ENCODE results near the gene CGNL1.
A peak's percentile ranks its signal among the peaks of the same experiment; 100 is the strongest.

Gene CGNL1

DNA sequence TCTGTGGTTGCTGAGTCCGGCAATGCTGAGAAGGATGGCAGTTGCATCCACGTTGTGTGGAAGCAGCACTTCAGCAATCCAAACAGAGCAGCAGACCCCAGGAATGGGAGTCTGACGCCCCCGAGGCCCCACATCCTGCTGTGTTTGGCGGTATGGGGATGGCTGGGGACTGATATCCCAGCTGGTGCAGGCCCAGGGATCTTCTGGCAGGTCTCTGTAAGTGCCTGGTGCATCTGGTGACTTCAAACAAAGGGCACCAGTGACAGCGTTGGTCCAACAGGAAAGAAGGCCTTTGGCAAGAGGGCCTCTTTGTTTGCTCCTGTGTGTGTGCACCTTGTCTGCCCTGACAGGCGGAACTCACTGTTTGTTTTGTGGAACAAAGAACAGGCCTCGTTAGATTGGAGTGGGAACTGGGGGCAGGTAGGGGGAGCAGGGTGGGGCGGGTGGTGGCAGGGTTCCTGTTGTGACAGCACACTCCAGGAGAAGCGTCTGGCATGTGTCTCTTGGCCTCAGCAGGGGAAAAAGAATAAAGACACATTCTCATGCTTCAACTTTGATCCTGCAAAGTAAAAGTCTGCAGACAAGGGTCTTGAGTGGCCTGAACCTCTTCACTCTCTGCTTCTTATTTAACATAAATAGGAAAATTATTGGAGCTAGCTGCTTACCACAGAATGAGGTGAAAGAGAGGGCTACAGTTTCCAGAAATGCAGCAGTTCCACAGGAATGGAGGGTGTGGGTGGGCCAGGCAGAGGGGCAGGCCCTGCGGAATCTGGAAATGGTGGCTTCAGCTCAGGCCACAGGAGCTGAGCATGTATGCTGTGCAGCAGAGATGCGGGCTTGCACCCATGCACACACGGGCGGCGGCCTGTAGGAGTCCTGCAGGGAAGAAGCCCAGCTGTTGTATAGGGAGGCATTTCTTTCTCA, 120.9 kb downstream of the CGNL1 start:
- peak; percentile 83 for DNase-seq (ENCODE audit: low read depth, low spot score)

DNA sequence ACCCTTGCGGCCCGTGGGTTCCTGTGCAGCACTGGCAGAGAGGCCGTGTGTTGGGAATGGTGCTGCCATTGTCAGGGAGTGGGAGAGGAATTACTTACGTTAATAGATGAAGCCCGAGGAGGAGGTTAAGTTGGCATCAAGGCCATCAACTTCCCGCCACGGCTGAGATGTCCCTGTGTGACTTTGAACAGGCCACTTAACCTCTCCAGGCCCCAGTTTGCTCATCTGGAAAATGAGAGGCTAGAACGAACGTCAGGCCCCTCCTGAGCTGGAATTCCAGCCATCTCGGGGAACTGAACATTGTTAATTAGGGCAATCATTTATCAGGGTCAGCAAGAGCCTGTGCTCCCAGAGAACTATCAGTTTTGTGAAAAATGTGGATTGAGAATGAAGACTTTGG, 124.0 kb downstream of the CGNL1 start:
- DNase-seq (ENCODE audit: low read depth, low spot score), result no peak

- no peak for DNase-seq (ENCODE audit: low read depth, low spot score)
Observed at GRCh38 chr15:57500979-57501576, 124.8 kb downstream of the CGNL1 start.

DNA sequence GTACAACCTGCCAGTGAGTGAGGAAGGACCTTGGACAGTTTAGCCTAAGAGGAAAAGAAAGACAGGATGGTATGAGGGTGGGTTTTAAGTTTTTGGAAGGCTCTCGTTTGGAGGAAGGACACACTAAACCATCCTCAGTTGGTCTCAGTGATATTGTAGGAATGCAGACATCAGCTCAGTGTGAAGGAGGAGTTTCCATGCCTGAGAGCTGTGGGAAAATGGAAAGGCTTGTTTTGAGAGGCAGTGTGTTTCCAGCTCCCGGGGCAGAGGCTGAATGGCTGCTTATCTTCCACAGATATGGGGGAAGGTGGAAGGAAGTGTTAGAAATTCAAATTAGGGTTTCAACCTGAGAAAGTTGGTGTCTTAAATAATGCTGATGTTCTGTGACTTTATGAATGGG, 125.8 kb downstream of the CGNL1 start:
- no peak for DNase-seq (ENCODE audit: low read depth, low spot score)

DNA sequence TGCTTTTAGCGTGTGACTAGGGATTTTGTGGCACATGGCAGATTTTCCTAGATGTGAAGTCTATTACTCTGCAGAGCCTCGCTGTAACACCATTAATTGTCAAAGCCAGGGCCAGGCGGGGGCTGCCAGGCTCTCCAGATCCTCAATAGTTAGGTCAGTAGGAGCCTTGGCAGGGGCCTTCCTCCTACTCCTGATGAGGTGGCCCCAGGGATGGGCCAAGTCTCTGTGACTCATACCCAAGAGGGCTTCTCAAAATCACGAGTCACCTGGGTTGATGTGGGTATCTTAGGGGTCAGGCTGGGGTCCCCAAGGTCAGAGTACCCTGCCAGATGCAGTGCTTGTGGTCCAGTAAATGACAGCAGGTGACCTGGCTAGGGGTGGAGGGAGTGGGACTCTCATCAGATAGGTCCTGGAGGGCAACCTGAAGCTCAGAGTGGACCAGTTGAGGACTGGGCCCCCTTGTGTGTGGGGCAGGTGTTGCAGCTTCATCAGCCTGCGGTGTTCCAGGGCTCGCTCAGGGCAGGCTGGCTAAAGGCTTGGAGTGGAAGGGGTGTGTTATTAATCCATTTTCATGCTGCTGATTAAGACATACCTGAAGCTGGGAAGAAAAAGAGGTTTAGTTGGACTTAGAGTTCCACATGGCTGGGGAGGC, 126.9 kb downstream of the CGNL1 start:
- DNase-seq (ENCODE audit: low read depth, low spot score), result peak; percentile 52

DNA sequence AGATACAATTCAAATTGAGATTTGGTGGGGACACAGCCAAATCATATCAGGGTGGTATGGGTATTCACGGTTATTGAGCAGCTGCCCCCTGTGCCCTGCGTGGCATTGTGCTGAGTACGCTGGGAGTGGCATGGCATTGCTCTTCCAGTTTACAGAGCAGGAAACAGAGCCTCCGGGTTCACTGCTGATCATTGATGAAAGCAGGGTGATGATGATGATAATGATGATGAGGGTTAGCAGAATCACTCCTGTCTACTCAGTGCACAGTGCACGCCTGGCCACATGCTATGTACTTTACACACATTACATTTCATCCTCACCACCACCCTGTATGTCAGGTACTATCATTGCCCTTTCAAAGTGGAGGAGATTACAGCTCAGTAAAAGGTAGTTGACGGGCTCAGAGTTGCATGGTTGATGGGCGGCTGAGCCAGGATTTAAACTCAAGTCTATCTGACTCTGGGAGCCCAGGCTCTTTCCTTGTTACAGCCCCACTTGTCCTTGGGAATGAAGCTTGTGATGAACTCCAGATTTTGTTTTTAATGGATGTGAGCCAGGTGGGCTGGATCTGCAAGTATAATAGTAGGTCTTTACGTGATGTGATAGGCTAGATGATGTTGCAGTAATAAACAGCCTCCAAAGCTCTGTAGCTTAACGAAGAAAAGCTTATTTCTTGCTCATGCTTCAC, 127.8 kb downstream of the CGNL1 start:
- DNase-seq (ENCODE audit: low read depth, low spot score), result no peak

DNA sequence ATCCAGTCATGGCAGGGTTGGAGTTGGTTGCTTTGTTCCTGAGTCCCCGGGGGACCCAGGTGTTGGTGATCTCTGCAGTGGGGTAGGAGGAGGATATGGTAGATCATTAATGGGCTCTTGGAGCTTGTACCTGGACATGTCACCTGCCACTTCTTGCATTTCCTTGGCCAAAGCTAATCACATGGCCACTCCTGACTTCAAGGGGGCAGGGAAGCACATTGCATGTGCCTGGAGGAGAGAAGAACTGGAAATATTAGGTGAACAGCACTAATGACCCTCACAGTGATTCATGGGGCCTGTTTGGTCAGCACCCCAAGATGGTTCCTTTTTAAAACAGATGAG, 128.3 kb downstream of the CGNL1 start:
- DNase-seq (ENCODE audit: low read depth, low spot score), result no peak

DNA sequence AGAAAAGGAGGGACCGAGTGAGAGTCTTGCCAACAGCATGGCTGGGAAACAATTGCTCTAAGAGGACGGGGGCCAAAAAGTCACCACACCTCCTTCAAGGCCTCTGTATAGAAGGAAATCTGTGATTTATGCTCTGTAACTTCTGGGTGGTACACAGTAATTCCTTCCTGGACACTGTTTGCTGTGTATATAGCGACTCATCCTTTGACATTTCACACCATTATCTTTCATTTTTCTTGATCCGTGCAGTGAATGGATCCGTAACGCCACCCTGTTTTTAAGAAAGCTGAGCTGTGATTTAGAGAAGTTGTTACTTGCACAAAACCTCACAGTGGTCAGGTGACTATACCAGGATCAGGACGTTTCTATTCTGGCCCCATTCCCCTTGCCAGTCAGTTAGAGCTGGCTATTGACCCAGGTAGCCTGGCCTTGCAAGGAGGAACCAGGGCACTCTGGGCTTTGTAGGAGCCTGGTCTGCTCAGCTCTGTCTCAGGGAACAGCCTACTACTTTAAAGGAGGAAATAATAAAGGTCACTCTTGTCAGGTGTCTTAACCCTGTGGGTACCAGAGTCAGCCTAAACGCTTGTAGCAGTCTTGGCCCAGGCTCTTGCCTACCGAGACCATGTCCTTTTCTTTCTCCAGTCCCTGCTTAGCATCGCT, 128.9 kb downstream of the CGNL1 start:
- DNase-seq (ENCODE audit: low read depth, low spot score), result no peak

- peak; percentile 80 for DNase-seq (ENCODE audit: low read depth, low spot score)
Observed at GRCh38 chr15:57505949-57506391, 129.7 kb downstream of the CGNL1 start.

DNA sequence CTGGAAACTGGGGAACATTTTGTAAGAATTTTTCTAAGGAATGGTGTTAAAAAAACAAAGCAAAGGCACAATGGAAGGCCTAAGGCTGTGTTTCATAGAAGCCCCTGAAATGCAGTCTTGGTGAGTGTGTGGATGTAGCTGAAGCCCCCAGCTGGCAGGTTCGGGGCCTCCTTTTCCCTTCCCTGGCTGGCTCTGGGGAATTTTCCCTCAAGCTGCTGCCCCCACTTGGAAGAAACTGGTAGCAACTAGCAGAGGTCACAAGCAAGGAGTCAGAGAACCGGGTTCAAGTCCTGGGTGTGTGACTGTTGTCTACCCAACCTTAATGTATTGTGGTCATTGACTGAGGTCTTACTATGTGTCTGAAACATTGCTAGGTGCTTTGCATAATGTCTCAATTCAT, 130.1 kb downstream of the CGNL1 start:
- peak; percentile 72 for DNase-seq (ENCODE audit: low read depth, low spot score)

DNA sequence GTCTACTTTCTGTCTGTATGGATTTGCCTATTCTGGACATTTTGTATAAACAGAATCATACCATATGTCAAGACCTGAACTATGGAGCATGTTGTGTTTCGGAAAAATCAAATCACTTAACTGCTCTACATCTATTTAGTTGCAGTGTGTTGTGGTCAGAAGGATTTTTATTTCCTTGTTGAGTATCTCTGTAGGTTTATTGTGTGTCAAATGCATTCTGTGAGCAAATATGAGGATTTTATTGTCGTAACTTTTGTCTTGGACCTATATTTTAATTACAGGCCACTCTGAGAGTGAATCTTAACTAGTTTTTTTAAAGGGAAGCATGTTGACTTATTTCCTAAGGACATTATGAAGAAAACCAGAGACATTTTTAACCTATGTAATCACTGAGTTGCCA, 130.8 kb downstream of the CGNL1 start:
- no peak for DNase-seq (ENCODE audit: low read depth, low spot score)

DNA sequence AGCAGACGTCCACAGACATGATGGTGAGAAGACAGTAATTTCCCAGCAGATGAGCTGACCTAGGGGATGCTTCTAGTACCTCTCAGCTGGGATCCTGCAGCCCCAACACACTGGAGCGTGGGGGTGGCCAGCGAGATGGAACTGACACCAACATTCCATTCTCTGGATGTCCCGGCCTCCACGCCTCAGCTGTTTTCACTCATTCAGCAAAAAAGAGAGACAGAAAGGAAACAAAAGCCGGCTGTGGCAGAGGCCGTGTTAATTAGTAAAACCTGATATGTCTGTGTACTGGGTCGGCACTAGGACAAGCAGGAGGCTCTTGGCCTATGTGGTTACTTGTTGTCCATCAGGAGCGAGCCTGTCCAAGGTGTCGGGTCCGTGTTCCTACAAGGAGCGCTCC, 132.8 kb downstream of the CGNL1 start:
- DNase-seq (ENCODE audit: low read depth, low spot score), result peak; percentile 63

- no peak for DNase-seq (ENCODE audit: low read depth, low spot score)
Observed at GRCh38 chr15:57509965-57510364, 133.7 kb downstream of the CGNL1 start.

GRCh38 chr15:57510647-57511046, 134.3 kb downstream of the CGNL1 start:
- DNase-seq (ENCODE audit: low read depth, low spot score), result no peak

DNA sequence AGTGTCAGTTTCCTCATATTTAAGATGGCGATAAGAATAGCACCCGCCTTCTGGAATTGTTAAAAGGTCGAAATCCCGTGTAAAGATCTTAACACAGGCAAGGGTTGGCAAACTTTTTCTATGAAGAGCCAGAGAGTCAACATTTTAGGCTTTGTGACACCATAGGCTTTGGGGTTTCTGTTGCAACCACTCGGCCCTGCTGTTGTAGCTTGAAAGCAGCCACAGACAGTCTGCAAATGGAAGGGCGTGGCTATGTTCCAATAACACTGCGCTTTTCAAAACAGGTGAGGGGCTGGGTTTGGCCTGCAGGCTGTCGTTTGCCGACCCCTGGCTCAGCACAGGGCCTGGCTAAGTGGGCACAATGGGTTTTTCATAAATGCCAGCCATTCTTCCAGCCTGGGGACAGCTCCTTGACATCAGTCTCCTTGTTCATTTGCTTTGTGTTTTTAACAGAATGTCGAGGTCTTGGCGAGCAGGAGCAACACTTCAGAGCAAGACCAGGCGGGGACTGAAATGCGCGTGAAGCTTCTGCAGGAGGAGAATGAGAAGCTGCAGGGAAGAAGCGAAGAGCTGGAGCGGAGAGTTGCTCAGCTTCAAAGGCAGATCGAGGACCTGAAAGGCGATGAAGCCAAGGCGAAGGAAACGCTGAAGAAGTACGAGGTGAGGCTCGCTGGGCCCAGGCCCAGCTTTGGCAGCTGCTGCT, 140.2 kb downstream of the CGNL1 start:
- no peak for DNase-seq (ENCODE audit: low read depth, low spot score)

- no peak for DNase-seq (ENCODE audit: low read depth, low spot score)
Observed at GRCh38 chr15:57517030-57517671, 140.8 kb downstream of the CGNL1 start.

- DNase-seq (ENCODE audit: low read depth, low spot score), result no peak
Observed at GRCh38 chr15:57518779-57519405, 142.6 kb downstream of the CGNL1 start.

GRCh38 chr15:57519806-57520205, 143.5 kb downstream of the CGNL1 start:
- DNase-seq (ENCODE audit: low read depth, low spot score), result no peak

GRCh38 chr15:57521503-57521902, 145.2 kb downstream of the CGNL1 start:
- DNase-seq (ENCODE audit: low read depth, low spot score), result no peak

GRCh38 chr15:57522148-57522547, 145.8 kb downstream of the CGNL1 start:
- no peak for DNase-seq (ENCODE audit: low read depth, low spot score)

All from ELF-1 (cell line).